ENCODE results near the gene MED31.
"Not testable (repeated sequence)": the region's sequence is repeated elsewhere in the genome, so short reads cannot be mapped to it uniquely, and the experiment has no call there.

Gene MED31

GRCh38 chr17:6651354-6651918, at the start of gene MED31, which contains the start of gene C17orf100:
Gene MED31 (minus strand): TSS chr17:6651605. CDS start chr17:6651528, 77 bp downstream.
Gene C17orf100 (plus strand): TSS chr17:6651762. CDS start chr17:6651914, 152 bp downstream.
- DNase-seq, result peak; percentile 98

- no peak for DNase-seq
Observed at GRCh38 chr17:6700948-6701307, 49.5 kb upstream of the MED31 start.

- no peak for DNase-seq
Observed at GRCh38 chr17:6699997-6700947, 48.9 kb upstream of the MED31 start.

GRCh38 chr17:6698004-6698403, 46.6 kb upstream of the MED31 start:
- no peak for DNase-seq

- DNase-seq, result no peak
Observed at GRCh38 chr17:6696906-6697305, 45.5 kb upstream of the MED31 start.

GRCh38 chr17:6695565-6695964, 44.2 kb upstream of the MED31 start:
- DNase-seq, result no peak

GRCh38 chr17:6695051-6695450, 43.6 kb upstream of the MED31 start:
- no peak for DNase-seq

GRCh38 chr17:6691958-6692357, 40.6 kb upstream of the MED31 start:
- DNase-seq, result not testable (repeated sequence)

- no peak for DNase-seq
Observed at GRCh38 chr17:6691546-6691945, 40.1 kb upstream of the MED31 start.

- DNase-seq, result no peak
Observed at GRCh38 chr17:6690641-6691040, 39.2 kb upstream of the MED31 start.

GRCh38 chr17:6688944-6689343, 37.5 kb upstream of the MED31 start:
- no peak for DNase-seq

- no peak for DNase-seq
Observed at GRCh38 chr17:6686026-6686425, 34.6 kb upstream of the MED31 start.

- DNase-seq, result no peak
Observed at GRCh38 chr17:6684881-6685767, 33.7 kb upstream of the MED31 start.

- no peak for DNase-seq
Observed at GRCh38 chr17:6684460-6684783, 33.0 kb upstream of the MED31 start.

GRCh38 chr17:6683730-6684459, 32.5 kb upstream of the MED31 start:
- no peak for DNase-seq

GRCh38 chr17:6683081-6683684, 31.8 kb upstream of the MED31 start:
- DNase-seq, result no peak

- DNase-seq, result no peak
Observed at GRCh38 chr17:6682339-6682738, 30.9 kb upstream of the MED31 start.

GRCh38 chr17:6681671-6682070, 30.3 kb upstream of the MED31 start:
- no peak for DNase-seq

- no peak for DNase-seq
Observed at GRCh38 chr17:6681176-6681575, 29.8 kb upstream of the MED31 start.

GRCh38 chr17:6679241-6679640, 27.8 kb upstream of the MED31 start:
- DNase-seq, result no peak

- DNase-seq, result no peak
Observed at GRCh38 chr17:6677946-6678345, 26.5 kb upstream of the MED31 start.

GRCh38 chr17:6677158-6677831, 25.9 kb upstream of the MED31 start:
- peak; percentile 38 for DNase-seq

All from activated CD4-positive, alpha-beta T cell treated with anti-CD3 and anti-CD28 coated beads, Interleukin-10, Interleukin-2, amounts not matched to agents 100 ng/mL and 50 ng/mL, durations not matched to agents 16 hours and 8 hours (primary cell).